Measurements from ENCODE around the gene ERMP1.

The ERMP1 gene

GRCh38 chr9:5845157-5845531 is 12.2 kb upstream of the ERMP1 start:
- no peak for TF ChIP-seq MYC (IDR thresholded peaks at IDR 0.05; ENCODE audit: low read depth, low read length)
- TF ChIP-seq CTCF (IDR thresholded peaks at IDR 0.05; ENCODE audit: low read depth, low read length) = no peak
- TF ChIP-seq POLR2A (IDR thresholded peaks at IDR 0.05; ENCODE audit: extremely low read depth, insufficient read length) = no peak
- TF ChIP-seq, protein P1, sequence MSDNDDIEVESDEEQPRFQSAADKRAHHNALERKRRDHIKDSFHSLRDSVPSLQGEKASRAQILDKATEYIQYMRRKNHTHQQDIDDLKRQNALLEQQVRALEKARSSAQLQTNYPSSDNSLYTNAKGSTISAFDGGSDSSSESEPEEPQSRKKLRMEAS (IDR thresholded peaks at IDR 0.05; ENCODE audit: low read depth, low read length) = no peak
- DNase-seq (ENCODE audit: low read depth) = no peak
- H3K4me3 ChIP-seq (ENCODE audit: low read depth, low read length) = no peak overlapping the region

DNA sequence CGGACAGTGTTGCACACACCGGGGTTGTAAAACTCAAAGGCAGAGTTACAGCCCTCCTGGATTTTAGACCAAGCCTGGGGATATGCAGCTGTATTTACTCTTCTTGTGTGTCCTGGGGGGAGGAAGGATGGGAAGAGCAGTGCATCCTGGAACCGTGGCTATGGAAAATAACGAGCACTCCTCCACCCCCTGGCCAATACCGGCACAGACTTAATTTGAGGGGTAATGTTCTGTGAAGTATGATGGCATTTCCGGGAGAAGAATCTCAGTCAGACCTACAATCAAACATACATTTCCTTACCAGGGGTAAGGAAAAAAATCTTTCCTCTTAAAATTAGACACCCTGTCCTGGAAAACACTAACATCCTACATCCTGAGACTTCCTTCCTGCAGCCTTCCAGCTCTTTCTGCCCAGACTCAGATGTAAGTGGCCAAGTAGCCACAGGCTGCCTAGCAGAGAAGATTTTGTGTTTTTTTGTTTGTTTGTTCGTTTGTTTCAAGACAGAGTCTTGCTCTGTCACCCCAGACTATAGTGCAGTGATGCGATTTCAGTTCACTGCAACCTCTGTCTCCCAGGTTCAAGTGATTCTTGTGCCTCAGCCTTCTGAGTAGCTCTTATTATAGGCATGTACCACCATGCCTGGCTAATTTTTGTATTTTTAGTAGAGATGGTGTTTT is 11.0 kb upstream of the ERMP1 start:
- TF ChIP-seq MYC (IDR thresholded peaks at IDR 0.05; ENCODE audit: low read depth, low read length) (no peak), CTCF (IDR thresholded peaks at IDR 0.05; ENCODE audit: low read depth, low read length) (no peak), POLR2A (IDR thresholded peaks at IDR 0.05; ENCODE audit: extremely low read depth, insufficient read length) (no peak)
- TF ChIP-seq, protein P1 (IDR thresholded peaks at IDR 0.05; ENCODE audit: low read depth, low read length) = no peak
- no peak for DNase-seq (ENCODE audit: low read depth)
- H3K4me3 ChIP-seq (ENCODE audit: low read depth, low read length) = no peak overlapping the region

DNA sequence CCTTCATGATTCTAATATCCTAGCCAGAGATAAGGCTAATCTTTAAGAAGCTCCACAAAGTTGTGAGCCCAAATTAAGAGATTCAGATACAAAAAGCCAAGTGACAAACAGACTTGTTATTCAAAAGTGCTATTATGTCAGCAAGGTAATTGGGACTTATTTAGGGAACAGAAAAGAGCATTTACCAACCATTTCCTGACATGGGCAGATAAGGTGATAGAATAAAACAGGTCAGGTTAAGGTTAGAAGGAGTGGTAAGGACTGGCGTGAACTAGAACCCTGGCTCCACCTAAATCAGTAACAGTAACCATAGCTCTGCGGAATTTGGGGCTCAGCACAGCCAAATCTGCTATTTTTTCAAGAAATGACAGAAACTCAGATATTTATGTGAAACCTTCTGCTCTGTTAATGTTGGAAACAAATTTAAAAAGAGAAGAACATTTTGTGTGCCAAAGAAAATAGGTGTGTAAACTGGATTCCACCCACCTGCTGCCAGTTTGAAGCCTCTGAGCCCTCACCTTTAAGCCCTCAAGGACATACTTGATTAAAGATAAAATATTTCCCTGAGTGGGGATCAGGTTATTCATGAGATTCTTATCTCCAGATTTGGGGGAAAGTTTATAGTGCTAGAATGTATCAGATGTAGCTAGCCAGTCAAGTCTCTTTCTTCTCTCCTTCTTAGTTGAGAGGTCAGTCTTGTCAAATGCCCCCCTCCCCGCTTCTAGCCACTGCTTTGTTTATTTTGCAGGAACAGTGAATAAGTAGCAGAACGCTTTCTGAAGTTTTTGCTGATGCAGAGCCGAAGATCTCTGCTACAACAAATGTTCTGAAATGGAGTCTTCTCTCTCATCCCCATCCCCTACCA is 10.2 kb upstream of the ERMP1 start:
- TF ChIP-seq POLR2A (IDR thresholded peaks at IDR 0.05; ENCODE audit: extremely low read depth, insufficient read length) (no peak), MYC (IDR thresholded peaks at IDR 0.05; ENCODE audit: low read depth, low read length) (no peak), CTCF (IDR thresholded peaks at IDR 0.05; ENCODE audit: low read depth, low read length) (no peak)
- TF ChIP-seq, protein P1 (IDR thresholded peaks at IDR 0.05; ENCODE audit: low read depth, low read length) = no peak
- no peak overlapping the region for H3K4me3 ChIP-seq (ENCODE audit: low read depth, low read length)

DNA sequence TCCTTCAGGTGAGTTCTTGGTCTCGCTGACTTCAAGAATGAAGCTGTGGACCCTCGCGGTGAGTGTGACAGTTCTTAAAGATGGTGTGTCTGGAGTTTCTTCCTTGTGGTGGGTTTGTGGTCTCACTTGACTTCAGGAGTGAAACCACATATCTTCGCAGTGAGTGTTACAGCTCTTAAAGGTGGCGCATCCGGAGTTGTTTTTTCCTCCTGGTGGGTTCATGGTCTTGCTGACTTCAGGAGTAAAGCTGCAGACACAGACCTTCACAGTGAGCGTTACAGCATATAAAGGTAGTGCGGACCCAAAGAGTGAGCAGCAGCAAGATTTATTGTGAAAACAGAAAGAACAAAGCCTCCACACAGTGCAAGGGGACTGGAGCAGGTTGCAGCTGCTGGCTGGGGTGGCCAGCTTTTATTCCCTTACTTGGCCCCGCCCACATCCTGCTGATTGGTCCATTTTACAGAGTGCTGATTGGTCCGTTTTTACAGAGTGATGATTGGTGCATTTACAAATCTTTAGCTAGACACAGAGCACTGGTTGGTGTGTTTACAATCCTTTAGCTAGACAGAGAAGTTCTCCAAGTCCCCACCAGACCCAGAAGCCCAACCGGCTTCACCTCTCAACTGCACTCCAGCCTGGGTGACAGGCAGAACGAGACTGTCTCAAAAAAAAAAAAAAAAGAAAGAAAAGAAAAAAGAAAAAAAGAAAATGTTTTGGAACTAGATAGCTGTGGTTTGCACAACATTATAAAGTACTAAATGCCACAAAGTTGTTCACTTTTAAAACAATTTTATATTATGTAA is 9.1 kb upstream of the ERMP1 start:
- peak; percentile 42 for DNase-seq (ENCODE audit: low read depth)
- no peak overlapping the region for H3K4me3 ChIP-seq (ENCODE audit: low read depth, low read length)
- TF ChIP-seq, protein P1 (IDR thresholded peaks at IDR 0.05; ENCODE audit: low read depth, low read length) = no peak
- TF ChIP-seq POLR2A (IDR thresholded peaks at IDR 0.05; ENCODE audit: extremely low read depth, insufficient read length) (no peak), CTCF (IDR thresholded peaks at IDR 0.05; ENCODE audit: low read depth, low read length) (no peak), MYC (IDR thresholded peaks at IDR 0.05; ENCODE audit: low read depth, low read length) (no peak)

More for the DNA sequence above, 10.2 kb upstream of the ERMP1 start:
- no peak for DNase-seq (ENCODE audit: low read depth)

- H3K4me3 ChIP-seq (ENCODE audit: low read depth, low read length) = no peak overlapping the region
- no peak for TF ChIP-seq CTCF (IDR thresholded peaks at IDR 0.05; ENCODE audit: low read depth, low read length)
- TF ChIP-seq POLR2A (IDR thresholded peaks at IDR 0.05; ENCODE audit: extremely low read depth, insufficient read length) = no peak
- DNase-seq (ENCODE audit: low read depth) = no peak
These were observed 7.9 kb upstream of the ERMP1 start for GRCh38 chr9:5840788-5841187.
